Left lung (tissue), 10 donors: ENCODE results near the gene AJM1. TPM values are rescaled to one million over a fixed set of nuclear protein-coding genes. Genes with fewer than 3 reads are reported as not detected.

Source experiments
- ATAC-seq: fragments of 200-7000 bp; cut with Tn5 transposase; one replicate; pipeline ENCODE4 v1.9.1; 2020; ENCODE audit warnings: moderate library complexity
- DNase-seq, 4 donors: peaks; one replicate each; pipeline ENCODE4 v3.0.0-alpha.2; 2013 to 2020
- H3K27ac ChIP-seq, 2 donors: fragments of 200-600 bp; sonication (generic) in 1 of 2; one replicate each; pipeline versions ENCODE4 v1.5.0 to v1.8.0; 2020 to 2021
- H3K27me3 ChIP-seq, 2 donors: fragments of 200-600 bp; sonication (generic) in 1 of 2; one replicate each; pipeline versions ENCODE4 v1.5.0 to v1.8.0; 2020 to 2021
- H3K36me3 ChIP-seq, 2 donors: fragments of 200-600 bp; sonication (generic) in 1 of 2; one replicate each; pipeline versions ENCODE4 v1.5.0 to v1.8.0; 2020 to 2021
- H3K4me1 ChIP-seq, 2 donors: fragments of 200-600 bp; one replicate each; pipeline ENCODE4 v1.8.0; 2021
- H3K4me3 ChIP-seq, 2 donors: fragments of 200-600 bp; sonication (generic) in 1 of 2; one replicate each; pipeline versions ENCODE4 v1.5.0 to v1.8.0; 2020 to 2021; ENCODE audit warnings: mild to moderate bottlenecking in 1 of 2
- H3K9me3 ChIP-seq, 2 donors: fragments of 200-600 bp; sonication (generic) in 1 of 2; one replicate each; pipeline versions ENCODE4 v1.5.0 to v1.8.0; 2020 to 2021
- intact Hi-C, 2 donors: fragments of 100-400 bp; cut with DNase I; formaldehyde crosslinking; loops; one replicate each; pipeline versions ENCODE4 v1.11.2 to v1.14.2; 2022
- polyA plus RNA-seq, 6 donors: library from polyadenylated mRNA; unstranded; fragments of 120-200 nt; gene quantifications; one replicate each; pipeline ENCODE4 v1.2.1, GENCODE V29; 2013; ENCODE audit not compliant: insufficient read length in 6 of 6
- total RNA-seq, 2 donors: library from RNA; stranded (reverse); fragmentation: NEBNext Ultra II Directional; extraction: Animal tissue kit (Norgen Biotek cat#: 25700); gene quantifications; one replicate each; pipeline ENCODE4 v1.2.1, GENCODE V29; 2021
- TF ChIP-seq, protein P1 (sequence below), 2 donors: fragments of 200-600 bp; sonication (generic) in 1 of 2; IDR thresholded peaks; one replicate each; pipeline versions ENCODE4 v1.5.0 to v1.8.0; 2021; ENCODE audit warnings: antibody characterized with exemption in 2 of 2
- donor health status: DM: no; HTN: yes; CAD: no.
- donor health status: DM: no; HTN: no; CAD: no.

The AJM1 gene
- total and polyA plus RNA-seq, 8 donors: 0.59 to 2.6 (median 1.2) TPM

DNA sequence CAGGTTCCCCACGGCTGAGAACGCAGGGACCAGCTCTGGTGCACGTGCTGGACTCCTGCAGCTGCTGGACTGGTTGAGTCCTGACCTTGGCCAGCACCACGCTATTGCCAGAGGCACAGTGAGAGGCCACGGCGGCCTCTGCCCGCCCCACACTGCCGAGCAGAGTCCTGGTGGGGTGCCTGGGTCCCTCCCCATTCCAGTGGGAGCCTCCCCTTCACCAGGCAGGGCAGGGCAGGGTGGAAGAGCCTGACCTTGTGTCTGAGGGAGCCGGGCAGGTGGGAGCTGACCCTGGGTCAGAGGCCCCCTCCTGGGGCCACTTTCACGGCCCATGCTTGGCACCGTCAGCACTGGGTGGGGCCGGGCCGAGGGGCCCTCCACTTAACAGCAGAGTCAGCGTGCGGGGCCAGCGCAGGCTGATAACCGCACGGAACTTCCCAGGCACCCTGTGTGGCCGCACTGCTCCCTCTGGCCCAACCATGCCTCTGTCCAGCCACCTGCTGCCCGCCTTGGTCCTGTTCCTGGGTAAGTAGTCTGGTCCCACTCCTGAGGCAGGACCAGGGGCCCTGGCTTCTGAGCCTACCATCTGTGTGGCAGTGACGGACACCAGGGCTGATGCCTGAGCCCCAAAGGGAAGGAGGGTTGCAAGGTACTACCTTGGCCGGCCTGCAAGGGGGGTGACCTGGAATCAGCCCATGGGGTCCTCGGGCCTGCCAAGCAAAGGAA lies 9.8 kb downstream of the AJM1 start, which contains the start of gene MAMDC4:
Gene MAMDC4 (plus strand): TSS at position 406 of the 723 bp plus-strand sequence. CDS start 71 bp downstream, at position 477.
- Histone ChIP-seq H3K4me1 (peaks cover 14 to 30% of the 10 kb centered on the region in 2 donors), H3K4me3 (no peak within 1 kb of the TSS), H3K27me3 (peaks cover under 1 to 15% of the 10 kb centered on the region in 2 donors), H3K9me3 (no peaks in the 10 kb centered on the region), H3K27ac (no peak within 1 kb of the TSS), H3K36me3 (peaks cover 0 to 15% of the 10 kb centered on the region in 2 donors)
- TF ChIP-seq, protein P1, sequence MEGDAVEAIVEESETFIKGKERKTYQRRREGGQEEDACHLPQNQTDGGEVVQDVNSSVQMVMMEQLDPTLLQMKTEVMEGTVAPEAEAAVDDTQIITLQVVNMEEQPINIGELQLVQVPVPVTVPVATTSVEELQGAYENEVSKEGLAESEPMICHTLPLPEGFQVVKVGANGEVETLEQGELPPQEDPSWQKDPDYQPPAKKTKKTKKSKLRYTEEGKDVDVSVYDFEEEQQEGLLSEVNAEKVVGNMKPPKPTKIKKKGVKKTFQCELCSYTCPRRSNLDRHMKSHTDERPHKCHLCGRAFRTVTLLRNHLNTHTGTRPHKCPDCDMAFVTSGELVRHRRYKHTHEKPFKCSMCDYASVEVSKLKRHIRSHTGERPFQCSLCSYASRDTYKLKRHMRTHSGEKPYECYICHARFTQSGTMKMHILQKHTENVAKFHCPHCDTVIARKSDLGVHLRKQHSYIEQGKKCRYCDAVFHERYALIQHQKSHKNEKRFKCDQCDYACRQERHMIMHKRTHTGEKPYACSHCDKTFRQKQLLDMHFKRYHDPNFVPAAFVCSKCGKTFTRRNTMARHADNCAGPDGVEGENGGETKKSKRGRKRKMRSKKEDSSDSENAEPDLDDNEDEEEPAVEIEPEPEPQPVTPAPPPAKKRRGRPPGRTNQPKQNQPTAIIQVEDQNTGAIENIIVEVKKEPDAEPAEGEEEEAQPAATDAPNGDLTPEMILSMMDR (IDR thresholded peaks at IDR 0.05): no peak
- DNase-seq (peak in 1 of 4 donors; percentile 76), ATAC-seq (no peak)
- intact Hi-C loops: loop anchor here in 1 of 2 donors (10.0 kb wide), 1 partner anchor 83 kb away; no protein-coding TSS in a partner anchor

DNA sequence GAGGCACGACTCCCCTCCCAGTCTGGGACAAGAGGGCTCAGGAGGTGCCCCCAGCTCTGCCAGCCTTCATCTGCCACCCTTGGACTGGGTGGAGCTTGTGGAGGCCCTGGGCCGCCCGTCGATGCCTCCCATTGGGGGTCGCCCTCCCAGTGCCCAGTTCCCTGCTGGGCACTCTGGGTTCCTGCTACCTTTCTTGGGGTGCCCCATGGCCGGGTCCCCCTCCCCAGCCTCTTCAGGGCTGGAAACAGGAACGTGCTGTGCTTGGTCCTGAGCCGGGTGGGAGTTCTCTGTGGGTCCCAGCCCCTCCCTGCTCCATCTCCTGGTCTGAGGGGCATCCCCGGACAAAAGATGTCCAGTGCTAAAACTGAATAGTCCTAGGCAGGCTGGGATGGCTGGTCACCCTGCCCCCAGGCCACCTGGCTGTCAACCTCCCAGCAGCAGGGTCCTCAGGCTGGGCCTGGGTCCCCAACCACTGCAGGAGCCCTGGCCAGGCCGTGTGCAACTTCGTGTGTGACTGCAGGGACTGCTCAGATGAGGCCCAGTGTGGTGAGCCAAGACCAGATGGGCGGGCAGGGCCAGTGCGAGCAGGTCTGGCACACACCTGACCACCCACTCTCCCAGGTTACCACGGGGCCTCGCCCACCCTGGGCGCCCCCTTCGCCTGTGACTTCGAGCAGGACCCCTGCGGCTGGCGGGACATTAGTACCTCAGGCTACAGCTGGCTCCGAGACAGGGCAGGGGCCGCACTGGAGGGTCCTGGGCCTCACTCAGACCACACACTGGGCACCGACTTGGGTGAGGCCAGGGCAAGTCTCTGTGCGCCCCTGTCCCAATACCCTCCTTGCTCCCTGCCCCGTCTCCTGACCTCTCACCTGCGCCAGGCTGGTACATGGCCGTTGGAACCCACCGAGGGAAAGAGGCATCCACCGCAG lies 10.7 kb downstream of the AJM1 start:
- peak in 1 of 4 donors; percentile 73 for DNase-seq
- H3K4me3 ChIP-seq: no peak overlapping the region
- H3K27ac ChIP-seq: no peak overlapping the region
- intact Hi-C loops: loop anchor here in 1 of 2 donors (10.0 kb wide), 1 partner anchor 82 kb away; no protein-coding TSS in a partner anchor
- H3K4me1 ChIP-seq: peaks cover 14 to 22% of the 10 kb centered on the region in 2 donors
- TF ChIP-seq, protein P1 (IDR thresholded peaks at IDR 0.05): no peak
- H3K36me3 ChIP-seq: peaks cover 0 to 15% of the 10 kb centered on the region in 2 donors
- H3K9me3 ChIP-seq: no peaks in the 10 kb centered on the region
- ATAC-seq: no peak
- H3K27me3 ChIP-seq: peaks cover 0 to 7% of the 10 kb centered on the region in 2 donors

DNA sequence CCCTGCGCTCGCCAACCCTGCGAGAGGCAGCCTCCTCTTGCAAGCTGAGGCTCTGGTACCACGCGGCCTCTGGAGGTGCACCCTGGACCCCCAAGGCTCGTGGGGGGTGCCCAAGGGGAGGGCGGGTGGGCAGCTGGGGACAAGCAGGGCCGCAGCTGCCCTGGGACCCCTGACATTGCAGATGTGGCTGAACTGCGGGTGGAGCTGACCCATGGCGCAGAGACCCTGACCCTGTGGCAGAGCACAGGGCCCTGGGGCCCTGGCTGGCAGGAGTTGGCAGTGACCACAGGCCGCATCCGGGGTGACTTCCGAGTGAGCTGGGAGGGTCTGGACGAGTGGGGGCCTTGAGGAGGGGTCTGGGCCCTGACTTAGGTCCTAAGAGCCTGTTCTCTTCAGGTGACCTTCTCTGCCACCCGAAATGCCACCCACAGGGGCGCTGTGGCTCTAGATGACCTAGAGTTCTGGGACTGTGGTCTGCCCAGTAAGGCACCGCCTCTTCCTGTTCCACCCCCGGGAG lies 11.4 kb downstream of the AJM1 start:
- TF ChIP-seq, protein P1 (IDR thresholded peaks at IDR 0.05): no peak
- H3K4me1 ChIP-seq: peaks cover 14 to 19% of the 10 kb centered on the region in 2 donors
- no peak overlapping the region for H3K4me3 ChIP-seq
- no peaks in the 10 kb centered on the region for H3K27me3 ChIP-seq
- peaks cover 0 to 18% of the 10 kb centered on the region in 2 donors for H3K36me3 ChIP-seq
- intact Hi-C loops: loop anchor here in 1 of 2 donors (10.0 kb wide), 1 partner anchor 81 kb away; no protein-coding TSS in a partner anchor
- H3K9me3 ChIP-seq: no peaks in the 10 kb centered on the region
- DNase-seq (no peak), ATAC-seq (no peak)
- no peak overlapping the region for H3K27ac ChIP-seq

GRCh38 chr9:136854113-136854841 lies 12.0 kb downstream of the AJM1 start:
- Histone ChIP-seq H3K36me3 (peaks cover 0 to 21% of the 10 kb centered on the region in 2 donors), H3K27me3 (no peaks in the 10 kb centered on the region), H3K27ac (no peak overlapping the region), H3K4me3 (no peak overlapping the region), H3K4me1 (peaks cover 14 to 25% of the 10 kb centered on the region in 2 donors), H3K9me3 (no peaks in the 10 kb centered on the region)
- DNase-seq (peak in 1 of 4 donors; percentile 72), ATAC-seq (no peak)
- intact Hi-C loops: loop anchor here in 1 of 2 donors (10.0 kb wide), 1 partner anchor 81 kb away; no protein-coding TSS in a partner anchor
- TF ChIP-seq, protein P1 (IDR thresholded peaks at IDR 0.05): no peak
